HTR-8/SVneo (cell line): Measurements from ENCODE around the gene ZSCAN30.
"Not testable (repeated sequence)": the region's sequence is repeated elsewhere in the genome, so short reads cannot be mapped to it uniquely, and the experiment has no call there.

Experiments
- DNase-seq: peaks from one replicate; pipeline ENCODE4 v3.0.0; 2011; ENCODE audit warnings: low spot score, mixed read lengths; ENCODE audit not compliant: insufficient read length
- FAIRE-seq: peaks from 2 replicates; lab custom pipeline; 2011; peaks lifted over from hg19 to GRCh38; lab: Jason Lieb, UNC

ZSCAN30 gene

GRCh38 chr18:35240664-35241447 lies 49.2 kb downstream of the ZSCAN30 start, which contains the start of gene ZNF397:
Gene ZNF397, plus strand, starts transcription at chr18:35241034. Its CDS starts 1,437 bp downstream, at chr18:35242471.
- DNase-seq (peak; percentile 86), FAIRE-seq (no peak)

DNA sequence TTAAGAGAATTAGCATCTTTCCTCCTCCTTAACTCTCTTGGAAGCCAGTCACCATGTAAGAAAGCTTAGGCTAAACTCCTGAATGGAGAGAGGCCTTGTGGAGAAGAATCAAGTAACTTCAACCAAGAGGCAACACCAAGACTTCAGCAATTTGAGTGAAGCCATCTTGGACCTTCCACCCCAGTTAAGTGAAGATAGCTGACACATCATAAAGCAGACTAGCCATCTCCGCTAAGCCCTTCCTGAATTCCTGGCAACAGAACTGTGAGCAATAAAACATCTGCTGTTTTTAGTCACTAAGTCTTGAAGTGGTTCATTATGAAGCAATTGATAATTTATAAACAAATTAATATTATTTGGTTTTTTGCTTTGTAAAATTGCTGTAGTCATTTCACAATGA lies 50.7 kb downstream of the ZSCAN30 start:
- DNase-seq (no peak), FAIRE-seq (no peak)

GRCh38 chr18:35236571-35237363 lies 53.3 kb downstream of the ZSCAN30 start:
- no peak for FAIRE-seq
- DNase-seq: no peak

DNA sequence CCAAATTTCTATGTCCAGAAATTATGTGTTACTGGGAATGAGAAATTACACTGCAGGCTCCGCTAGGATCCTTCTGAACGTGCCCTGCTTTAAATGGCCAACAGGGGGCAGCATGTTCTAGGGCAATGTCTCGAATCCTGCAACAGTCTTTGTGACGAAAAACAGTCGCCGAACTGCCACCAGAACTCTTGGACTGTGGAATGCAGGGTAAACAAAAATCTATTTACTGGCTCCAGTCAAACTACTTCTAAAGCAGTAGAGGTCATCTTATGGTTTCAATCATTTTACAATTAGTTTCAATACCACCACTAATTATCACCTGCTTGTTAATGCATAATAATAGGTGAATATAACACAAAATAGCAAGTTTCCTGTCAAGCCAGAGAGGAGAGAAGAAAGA lies 59.0 kb downstream of the ZSCAN30 start:
- peak; percentile 34 for DNase-seq
- no peak for FAIRE-seq

DNA sequence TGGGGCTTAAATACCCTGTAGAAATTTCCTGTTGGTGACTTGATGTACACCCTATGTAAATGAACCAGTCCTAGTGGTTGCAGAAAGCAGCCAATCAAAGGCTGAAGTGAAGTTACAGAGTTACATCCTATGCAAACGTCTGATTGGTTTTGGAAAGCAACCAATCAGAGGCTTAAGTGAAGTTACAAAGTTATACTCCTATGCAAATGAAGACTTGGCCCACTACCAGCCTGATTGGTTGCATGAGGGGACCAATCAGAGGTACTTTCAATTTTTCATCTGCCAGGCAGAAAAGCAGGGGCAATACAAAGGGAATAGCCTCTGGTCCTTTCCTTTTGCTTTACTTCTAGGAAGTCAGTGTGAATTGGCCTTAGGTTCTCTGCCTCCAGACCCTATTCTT lies 62.8 kb downstream of the ZSCAN30 start:
- no peak for FAIRE-seq
- no peak for DNase-seq

DNA sequence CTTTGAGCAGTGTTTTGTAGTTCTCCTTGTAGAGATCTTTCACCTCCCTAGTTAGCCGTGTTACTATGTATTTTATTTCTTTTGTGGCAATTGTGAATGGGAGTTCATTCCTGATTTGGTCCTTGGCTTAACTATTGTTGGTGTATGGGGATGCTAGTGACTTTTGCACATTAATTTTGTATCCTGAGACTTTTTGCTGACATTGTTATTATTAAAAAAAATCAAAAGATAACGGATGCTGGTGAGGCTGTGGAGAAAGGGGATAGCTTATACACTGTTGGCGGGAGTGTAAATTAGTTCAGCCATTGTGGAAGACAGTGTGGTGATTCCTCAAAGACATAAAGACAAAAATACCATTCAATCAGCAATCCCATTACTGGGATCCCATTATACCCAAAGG lies 66.2 kb downstream of the ZSCAN30 start:
- FAIRE-seq (no peak), DNase-seq (no peak)

DNA sequence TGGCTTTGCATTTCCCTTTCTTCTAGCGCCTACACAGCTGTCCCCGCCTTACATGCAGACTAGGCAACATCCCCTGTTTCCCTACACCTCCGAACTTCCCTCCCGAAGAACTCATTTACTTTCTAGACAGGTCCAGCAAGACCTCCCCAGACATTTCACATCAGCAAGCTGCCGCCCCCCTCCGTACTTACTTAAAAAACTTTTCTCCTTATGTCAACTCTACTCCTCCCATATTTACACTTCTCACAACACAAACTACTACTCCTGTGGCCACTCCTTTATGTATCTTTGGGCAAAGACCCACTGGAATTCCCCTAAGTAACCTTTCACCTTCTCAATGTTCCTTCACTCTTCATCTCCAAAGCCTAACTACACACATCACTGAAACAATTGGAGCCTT lies 69.6 kb downstream of the ZSCAN30 start:
- no peak for FAIRE-seq

DNA sequence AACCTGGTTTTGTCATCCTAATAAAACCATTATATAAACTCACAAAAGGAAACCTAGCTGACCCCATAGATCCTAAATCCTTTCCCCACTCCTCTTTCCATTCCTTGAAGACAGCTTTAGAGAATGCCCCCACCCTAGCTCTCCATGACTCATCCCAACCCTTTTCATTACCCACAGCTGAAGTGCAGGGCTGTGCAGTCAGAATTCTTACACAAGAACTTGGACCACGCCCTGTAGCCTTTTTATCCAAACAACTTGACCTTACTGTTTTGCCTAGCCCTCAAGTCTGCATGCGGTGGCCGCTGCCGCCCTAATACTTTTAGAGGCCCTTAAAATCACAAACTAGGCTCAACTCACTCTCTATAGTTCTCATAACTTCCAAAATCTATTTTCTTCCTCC lies 70.7 kb downstream of the ZSCAN30 start:
- DNase-seq, FAIRE-seq: not testable (repeated sequence)

More for the DNA sequence above, 69.6 kb downstream of the ZSCAN30 start:
- DNase-seq: no peak

DNA sequence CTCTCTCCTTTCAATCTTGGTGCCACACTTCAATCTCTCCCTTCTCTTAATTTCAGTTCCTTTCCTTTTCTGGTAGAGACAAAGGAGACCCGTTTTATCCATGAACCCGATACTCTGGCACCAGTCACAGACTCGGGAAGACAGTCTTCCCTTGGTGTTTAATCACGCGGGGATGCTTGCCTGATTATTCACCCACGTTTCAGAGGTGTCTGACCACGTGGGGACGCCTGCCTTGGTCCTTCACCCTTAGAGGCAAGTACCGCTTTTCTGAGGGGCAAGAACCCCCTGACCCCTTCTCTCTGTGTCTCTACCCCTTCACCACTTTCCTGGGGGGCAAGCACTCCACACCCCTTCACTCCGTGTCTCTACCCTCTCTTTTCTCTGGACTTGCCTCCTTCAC lies 73.4 kb downstream of the ZSCAN30 start:
- not testable (repeated sequence) for FAIRE-seq, DNase-seq

DNA sequence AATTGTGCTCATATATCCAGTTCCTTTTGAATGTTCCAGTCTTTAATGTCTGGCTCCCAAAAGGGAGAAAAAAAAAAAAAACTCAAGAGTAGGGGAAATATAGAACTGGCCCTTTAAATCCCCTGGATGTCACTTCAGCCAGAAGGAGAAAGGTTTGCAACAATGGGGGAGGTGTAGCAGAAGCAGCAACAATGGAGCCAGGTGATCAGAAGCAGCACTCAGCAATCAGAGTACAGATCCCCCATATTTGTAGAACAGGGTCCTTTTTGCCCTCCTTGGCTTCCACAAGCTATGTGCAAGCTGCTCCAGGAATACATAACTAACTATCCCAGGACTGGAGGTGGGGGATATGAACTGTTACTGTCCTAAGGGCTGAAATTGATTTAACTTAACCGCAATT lies 75.0 kb downstream of the ZSCAN30 start:
- FAIRE-seq: no peak
- no peak for DNase-seq

DNA sequence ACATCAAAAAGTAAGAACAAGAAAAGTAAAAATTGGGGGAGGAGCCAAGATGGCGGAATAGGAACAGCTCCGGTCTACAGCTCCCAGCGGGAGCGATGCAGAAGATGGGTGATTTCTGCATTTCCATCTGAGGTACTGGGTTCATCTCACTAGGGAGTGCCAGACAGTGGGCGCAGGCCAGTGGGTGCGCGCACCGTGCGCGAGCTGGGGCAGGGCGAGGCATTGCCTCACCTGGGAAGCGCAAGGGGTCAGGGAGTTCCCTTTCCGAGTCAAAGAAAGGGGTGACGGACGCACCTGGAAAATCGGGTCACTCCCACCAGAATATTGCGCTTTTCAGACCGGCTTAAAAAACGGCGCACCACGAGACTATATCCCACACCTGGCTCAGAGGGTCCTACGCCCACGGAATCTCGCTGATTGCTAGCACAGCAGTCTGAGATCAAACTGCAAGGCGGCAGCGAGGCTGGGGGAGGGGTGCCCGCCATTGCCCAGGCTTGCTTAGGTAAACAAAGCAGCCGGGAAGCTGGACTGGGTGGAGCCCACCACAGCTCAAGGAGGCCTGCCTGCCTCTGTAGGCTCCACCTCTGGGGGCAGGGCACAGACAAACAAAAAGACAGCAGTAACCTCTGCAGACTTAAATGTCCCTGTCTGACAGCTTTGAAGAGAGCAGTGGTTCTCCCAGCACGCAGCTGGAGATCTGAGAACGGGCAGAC lies 84.1 kb downstream of the ZSCAN30 start:
- not testable (repeated sequence) for FAIRE-seq, DNase-seq

GRCh38 chr18:35205199-35205712 lies 84.8 kb downstream of the ZSCAN30 start:
- DNase-seq (no peak), FAIRE-seq (no peak)

- FAIRE-seq (no peak), DNase-seq (no peak)
These were observed 87.0 kb downstream of the ZSCAN30 start for GRCh38 chr18:35203067-35203466.

DNA sequence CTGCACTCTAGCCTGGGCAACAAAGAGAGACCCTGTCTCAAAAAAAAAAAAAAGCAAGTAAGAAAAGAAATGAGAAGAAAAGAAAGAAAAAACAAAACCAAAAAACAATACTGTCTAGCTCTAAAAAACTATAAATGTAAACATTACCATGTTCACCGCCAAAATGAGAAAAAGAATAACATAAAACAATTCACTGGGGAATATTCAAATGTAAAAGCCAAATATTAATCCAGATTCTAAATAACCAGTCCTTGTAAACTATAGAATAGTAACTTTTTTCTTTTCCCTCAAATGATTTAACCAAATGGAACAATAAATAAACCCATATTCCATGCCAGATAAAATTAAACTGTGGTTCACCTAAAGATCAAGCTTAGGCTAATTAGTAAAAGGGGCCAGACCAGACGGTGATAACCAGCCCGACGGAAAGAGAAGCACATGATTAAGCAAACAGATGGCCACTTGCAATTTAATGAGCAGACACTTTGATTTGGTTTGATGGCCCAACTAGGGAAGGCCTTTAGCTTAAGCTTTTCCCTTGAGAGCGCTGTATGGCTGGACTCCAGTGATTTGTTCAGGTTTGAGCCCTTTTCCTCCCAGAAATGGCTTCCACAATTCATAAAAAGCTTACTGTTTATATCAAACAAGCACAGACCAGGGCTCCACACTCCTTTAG lies 88.6 kb downstream of the ZSCAN30 start:
- FAIRE-seq (no peak), DNase-seq (no peak)
